Activated B cell treated with CpG ODN at 0.5 μM for 24 hours (primary cell): ENCODE results near the gene RBM34. TPM values are rescaled to one million over a fixed set of nuclear protein-coding genes. Genes with fewer than 3 reads are reported as not detected.
"Not testable (repeated sequence)": the region's sequence is repeated elsewhere in the genome, so short reads cannot be mapped to it uniquely, and the experiment has no call there.

Experiments used
- ATAC-seq: fragments of 200-7000 bp; cut with Tn5 transposase; one replicate; pipeline ENCODE4 v1.10.0; 2021; ENCODE audit warnings: low read depth, mild to moderate bottlenecking, moderate library complexity
- CTCF ChIA-PET: fragments of 350-600 bp; sonication (Branson Sonifier 250); formaldehyde crosslinking; loops from one replicate; lab custom pipeline; 2021; ENCODE audit warnings: antibody characterized with exemption; lab: Charles Lee
- POLR2A ChIA-PET: fragments of 350-600 bp; sonication (Branson Sonifier 250); formaldehyde crosslinking; loops from one replicate; lab custom pipeline; 2021; ENCODE audit warnings: antibody characterized with exemption; lab: Charles Lee
- DNase-seq: peaks from one replicate; pipeline ENCODE4 v3.0.0; 2022
- H3K27ac Mint-ChIP-seq: one replicate; pipeline ENCODE4 v1.8.0; 2020; ENCODE audit warnings: mixed read lengths
- H3K27me3 Mint-ChIP-seq: one replicate; pipeline ENCODE4 v1.8.0; 2021; ENCODE audit warnings: mixed read lengths
- H3K36me3 Mint-ChIP-seq: one replicate; pipeline ENCODE4 v1.8.0; 2021; ENCODE audit warnings: low read depth, mixed read lengths
- H3K4me1 Mint-ChIP-seq: one replicate; pipeline ENCODE4 v1.8.0; 2021; ENCODE audit warnings: mixed read lengths
- H3K4me3 Mint-ChIP-seq: one replicate; pipeline ENCODE4 v1.8.0; 2020; ENCODE audit warnings: mild to moderate bottlenecking, mixed read lengths
- H3K9me3 Mint-ChIP-seq: one replicate; pipeline ENCODE4 v1.8.0; 2020; ENCODE audit warnings: mixed read lengths
- CTCF ChIP-seq: fragments of 200-600 bp; IDR thresholded peaks from one replicate; pipeline ENCODE4 v1.8.0; 2022; ENCODE audit warnings: antibody characterized with exemption, mild to moderate bottlenecking
- intact Hi-C: fragments of 100-400 bp; cut with micrococcal nuclease; formaldehyde crosslinking; loops from one replicate; pipeline ENCODE4 v1.15.1; 2024
- total RNA-seq: library from RNA; stranded (reverse); gene quantifications from 2 replicates; pipeline ENCODE4 v1.2.3, GENCODE V29; 2022

Gene RBM34
- total RNA-seq, 1 donor from 2014 or later, result 128 TPM

DNA sequence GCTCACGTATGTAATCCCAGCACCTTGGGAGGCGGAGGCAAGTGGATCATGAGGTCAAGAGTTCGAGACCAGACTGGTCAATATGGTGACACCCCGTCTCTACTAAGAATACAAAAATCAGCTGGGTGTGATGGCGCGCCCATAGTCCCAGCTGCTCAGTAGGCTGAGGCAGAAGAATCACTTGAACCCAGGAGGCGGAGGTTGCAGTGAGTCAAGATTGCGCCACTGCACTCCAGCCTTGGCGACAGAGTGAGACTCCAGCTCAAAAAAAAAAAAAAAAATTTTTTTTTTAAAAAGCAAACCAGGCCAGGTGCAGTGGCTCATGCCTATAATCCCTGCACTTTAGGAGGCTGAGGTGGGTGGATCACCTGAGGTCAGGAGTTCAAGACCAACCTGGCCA lies 1.8 kb downstream of the RBM34 start:
- Mint-ChIP-seq H3K4me1 (peaks cover 24% of the 10 kb centered on the region), H3K36me3 (peaks cover 30% of the 10 kb centered on the region)
- H3K4me3 Mint-ChIP-seq, H3K27me3 Mint-ChIP-seq, ATAC-seq, H3K27ac Mint-ChIP-seq, intact Hi-C loops, H3K9me3 Mint-ChIP-seq, DNase-seq: not testable (repeated sequence)
- ChIA-PET POLR2A (interaction anchor here (0.6 to 0.7 kb wide), 2 partner anchors 56 to 64 kb away, joined by 3 to 4 read pairs; no protein-coding TSS in a partner anchor), CTCF (interaction anchor here (0.6 kb wide), 1 partner anchor 256 kb away, joined by 3 read pairs; no protein-coding TSS in a partner anchor)

DNA sequence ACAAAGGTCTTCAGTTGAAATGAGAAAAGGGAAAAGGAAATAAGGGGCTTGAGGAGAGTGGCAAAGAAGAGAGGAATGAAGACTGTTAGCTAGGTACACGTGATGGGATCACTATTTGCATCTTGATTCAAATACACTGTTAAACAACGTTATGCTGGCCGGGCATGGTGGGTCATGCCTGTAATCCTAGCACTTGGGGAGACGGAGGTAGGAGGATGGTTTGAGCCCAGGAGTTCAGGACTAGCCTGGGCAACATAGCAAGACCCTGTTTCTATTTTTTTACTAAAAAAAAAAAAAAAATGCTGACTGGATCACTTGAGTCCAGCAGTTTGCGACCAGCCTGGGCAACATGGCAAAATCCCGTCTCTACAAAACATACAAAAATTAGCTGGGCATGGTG lies 2.4 kb downstream of the RBM34 start:
- ChIA-PET POLR2A (interaction anchor here (0.6 kb wide), 1 partner anchor 65 kb away, joined by 3 read pairs; no protein-coding TSS in a partner anchor), CTCF (interaction anchor here (0.6 kb wide), 1 partner anchor 256 kb away, joined by 3 read pairs; no protein-coding TSS in a partner anchor)
- Mint-ChIP-seq H3K27ac (peak overlapping the region; percentile 30), H3K9me3 (no peaks in the 10 kb centered on the region), H3K4me3 (no peak overlapping the region), H3K27me3 (no peaks in the 10 kb centered on the region), H3K36me3 (peaks cover 36% of the 10 kb centered on the region), H3K4me1 (peaks cover 24% of the 10 kb centered on the region)
- intact Hi-C loops, result no loop called here
- ATAC-seq (no peak), DNase-seq (no peak)
- TF ChIP-seq CTCF, result no peak

- POLR2A ChIA-PET, result interaction anchor here (0.8 to 1.1 kb wide), 2 partner anchors 12 to 28 kb away, joined by 3 to 5 read pairs; partner anchors contain the start of gene TOMM20
Observed at GRCh38 chr1:235157150-235157549, 3.9 kb downstream of the RBM34 start.

GRCh38 chr1:235156740-235157139 lies 4.3 kb downstream of the RBM34 start:
- no peak overlapping the region for H3K4me3 Mint-ChIP-seq
- CTCF ChIA-PET, result no interaction called here
- no peak overlapping the region for H3K27ac Mint-ChIP-seq
- intact Hi-C loops, result no loop called here
- no peaks in the 10 kb centered on the region for H3K27me3 Mint-ChIP-seq
- H3K9me3 Mint-ChIP-seq, result no peaks in the 10 kb centered on the region
- no peak for TF ChIP-seq CTCF
- no peak for DNase-seq
- H3K4me1 Mint-ChIP-seq, result peaks cover 18% of the 10 kb centered on the region
- POLR2A ChIA-PET, result interaction anchor here (0.8 to 1.1 kb wide), 2 partner anchors 12 to 28 kb away, joined by 3 to 5 read pairs; partner anchors contain the start of gene TOMM20
- no peak for ATAC-seq
- peaks cover 52% of the 10 kb centered on the region for H3K36me3 Mint-ChIP-seq

More at GRCh38 chr1:235157150-235157549, 3.9 kb downstream of the RBM34 start:
- Mint-ChIP-seq H3K36me3 (peaks cover 51% of the 10 kb centered on the region), H3K4me3 (no peak overlapping the region), H3K4me1 (peaks cover 22% of the 10 kb centered on the region), H3K27me3 (no peaks in the 10 kb centered on the region), H3K27ac (no peak overlapping the region), H3K9me3 (no peaks in the 10 kb centered on the region)
- intact Hi-C loops, result no loop called here
- ATAC-seq (no peak), DNase-seq (no peak)
- no peak for TF ChIP-seq CTCF
- CTCF ChIA-PET, result no interaction called here

- CTCF ChIA-PET, result no interaction called here
- Mint-ChIP-seq H3K4me3 (no peak overlapping the region), H3K36me3 (peaks cover 55% of the 10 kb centered on the region), H3K27ac (no peak overlapping the region), H3K4me1 (peaks cover 16% of the 10 kb centered on the region), H3K27me3 (no peaks in the 10 kb centered on the region), H3K9me3 (no peaks in the 10 kb centered on the region)
- intact Hi-C loops, result no loop called here
- DNase-seq (no peak), ATAC-seq (no peak)
- POLR2A ChIA-PET, result interaction anchor here (0.8 to 1.1 kb wide), 2 partner anchors 11 to 27 kb away, joined by 3 to 5 read pairs; partner anchors contain the start of gene TOMM20
- no peak for TF ChIP-seq CTCF
Observed at GRCh38 chr1:235156265-235156664, 4.8 kb downstream of the RBM34 start.
